ENCODE results near the gene MYO1D.
"Not testable (repeated sequence)": the region's sequence is repeated elsewhere in the genome, so short reads cannot be mapped to it uniquely, and the experiment has no call there.

The MYO1D gene

GRCh38 chr17:32855620-32856019, 21.3 kb downstream of the MYO1D start:
- no peak for DNase-seq (ENCODE audit: low read depth in 2 of 2)

GRCh38 chr17:32854832-32855389, 22.0 kb downstream of the MYO1D start:
- no peak for DNase-seq (ENCODE audit: low read depth in 2 of 2)

GRCh38 chr17:32854207-32854606, 22.7 kb downstream of the MYO1D start:
- no peak for DNase-seq (ENCODE audit: low read depth in 2 of 2)

GRCh38 chr17:32852811-32853210, 24.1 kb downstream of the MYO1D start:
- no peak for DNase-seq (ENCODE audit: low read depth in 2 of 2)

GRCh38 chr17:32849879-32850278, 27.0 kb downstream of the MYO1D start:
- DNase-seq (ENCODE audit: low read depth in 2 of 2) = no peak

- no peak for DNase-seq (ENCODE audit: low read depth in 2 of 2)
Measured at GRCh38 chr17:32847977-32848376, 28.9 kb downstream of the MYO1D start.

- no peak for DNase-seq (ENCODE audit: low read depth in 2 of 2)
Measured at GRCh38 chr17:32846143-32846542, 30.8 kb downstream of the MYO1D start.

GRCh38 chr17:32840241-32840640, 36.7 kb downstream of the MYO1D start:
- no peak for DNase-seq (ENCODE audit: low read depth in 2 of 2)

GRCh38 chr17:32836527-32836926, 40.4 kb downstream of the MYO1D start:
- DNase-seq (ENCODE audit: low read depth in 2 of 2) = no peak

- no peak for DNase-seq (ENCODE audit: low read depth in 2 of 2)
Measured at GRCh38 chr17:32835291-32835761, 41.6 kb downstream of the MYO1D start.

- no peak for DNase-seq (ENCODE audit: low read depth in 2 of 2)
Measured at GRCh38 chr17:32834104-32834503, 42.8 kb downstream of the MYO1D start.

GRCh38 chr17:32833526-32833925, 43.4 kb downstream of the MYO1D start:
- DNase-seq (ENCODE audit: low read depth in 2 of 2) = no peak

- DNase-seq (ENCODE audit: low read depth in 2 of 2) = no peak
Measured at GRCh38 chr17:32833076-32833475, 43.8 kb downstream of the MYO1D start.

- no peak for DNase-seq (ENCODE audit: low read depth in 2 of 2)
Measured at GRCh38 chr17:32831627-32832243, 45.2 kb downstream of the MYO1D start.

GRCh38 chr17:32831223-32831622, 45.7 kb downstream of the MYO1D start:
- no peak for DNase-seq (ENCODE audit: low read depth in 2 of 2)

- no peak for DNase-seq (ENCODE audit: low read depth in 2 of 2)
Measured at GRCh38 chr17:32828822-32829221, 48.1 kb downstream of the MYO1D start.

- DNase-seq (ENCODE audit: low read depth in 2 of 2) = no peak
Measured at GRCh38 chr17:32827227-32827626, 49.7 kb downstream of the MYO1D start.

- no peak for DNase-seq (ENCODE audit: low read depth in 2 of 2)
Measured at GRCh38 chr17:32826076-32826475, 50.8 kb downstream of the MYO1D start.

- DNase-seq (ENCODE audit: low read depth in 2 of 2) = no peak
Measured at GRCh38 chr17:32824334-32824733, 52.6 kb downstream of the MYO1D start.

- no peak for DNase-seq (ENCODE audit: low read depth in 2 of 2)
Measured at GRCh38 chr17:32822996-32823395, 53.9 kb downstream of the MYO1D start.

- not testable (repeated sequence) for DNase-seq (ENCODE audit: low read depth in 2 of 2)
Measured at GRCh38 chr17:32821987-32822934, 54.7 kb downstream of the MYO1D start.

- no peak for DNase-seq (ENCODE audit: low read depth in 2 of 2)
Measured at GRCh38 chr17:32820440-32820839, 56.5 kb downstream of the MYO1D start.

GRCh38 chr17:32819787-32820186, 57.1 kb downstream of the MYO1D start:
- no peak for DNase-seq (ENCODE audit: low read depth in 2 of 2)

All from stimulated activated CD4-positive, alpha-beta T cell treated with anti-CD3 and anti-CD28 coated beads, Interleukin-12 subunit alpha, Interleukin-12 subunit beta, amount 100 ng/mL, for 24 hours (primary cell).